ENCODE results near the gene NME1.

- no peak for TF ChIP-seq CTCF (IDR thresholded peaks at IDR 0.05 in 4 of 5, conservative IDR thresholded peaks at IDR 0.05 in 1 of 5)
- TF ChIP-seq POLR2A (IDR thresholded peaks at IDR 0.05) = no peak
Observed at GRCh38 chr17:51191895-51192294, 38.5 kb downstream of the NME1 start.

Data from gastrocnemius medialis (tissue), 4 donors.